ENCODE data around the gene ANXA4.

ANXA4 gene

GRCh38 chr2:69741575-69742321 is at the start of gene ANXA4:
Gene ANXA4, plus strand, starts transcription at chr2:69742134. Its CDS starts 39,432 bp downstream, at chr2:69781566.
- peak; percentile 61 for DNase-seq (ENCODE audit: low read depth)

- DNase-seq (ENCODE audit: low read depth) = no peak
Measured at GRCh38 chr2:69692424-69692823, 49.5 kb upstream of the ANXA4 start.

GRCh38 chr2:69693059-69693774 is 48.7 kb upstream of the ANXA4 start:
- DNase-seq (ENCODE audit: low read depth) = no peak

GRCh38 chr2:69693775-69694450 is 48.0 kb upstream of the ANXA4 start:
- DNase-seq (ENCODE audit: low read depth) = no peak

- DNase-seq (ENCODE audit: low read depth) = no peak
Measured at GRCh38 chr2:69694894-69695849, 46.8 kb upstream of the ANXA4 start.

- no peak for DNase-seq (ENCODE audit: low read depth)
Measured at GRCh38 chr2:69695850-69696216, 46.1 kb upstream of the ANXA4 start.

GRCh38 chr2:69700381-69700780 is 41.6 kb upstream of the ANXA4 start:
- no peak for DNase-seq (ENCODE audit: low read depth)

GRCh38 chr2:69701100-69701945 is 40.6 kb upstream of the ANXA4 start:
- DNase-seq (ENCODE audit: low read depth) = no peak

- DNase-seq (ENCODE audit: low read depth) = no peak
Measured at GRCh38 chr2:69703189-69703588, 38.7 kb upstream of the ANXA4 start.

GRCh38 chr2:69704446-69704845 is 37.5 kb upstream of the ANXA4 start:
- DNase-seq (ENCODE audit: low read depth) = no peak

- DNase-seq (ENCODE audit: low read depth) = no peak
Measured at GRCh38 chr2:69709290-69709689, 32.6 kb upstream of the ANXA4 start.

GRCh38 chr2:69711971-69712370 is 30.0 kb upstream of the ANXA4 start:
- DNase-seq (ENCODE audit: low read depth) = no peak

- no peak for DNase-seq (ENCODE audit: low read depth)
Measured at GRCh38 chr2:69714024-69714423, 27.9 kb upstream of the ANXA4 start.

- DNase-seq (ENCODE audit: low read depth) = peak; percentile 84
Measured at GRCh38 chr2:69714539-69715220, 27.3 kb upstream of the ANXA4 start.

- no peak for DNase-seq (ENCODE audit: low read depth)
Measured at GRCh38 chr2:69715964-69716363, 26.0 kb upstream of the ANXA4 start.

- no peak for DNase-seq (ENCODE audit: low read depth)
Measured at GRCh38 chr2:69716555-69717120, 25.3 kb upstream of the ANXA4 start.

GRCh38 chr2:69717186-69717585 is 24.7 kb upstream of the ANXA4 start:
- no peak for DNase-seq (ENCODE audit: low read depth)

- DNase-seq (ENCODE audit: low read depth) = no peak
Measured at GRCh38 chr2:69717861-69718273, 24.1 kb upstream of the ANXA4 start.

GRCh38 chr2:69718338-69718965 is 23.5 kb upstream of the ANXA4 start:
- DNase-seq (ENCODE audit: low read depth) = no peak

- DNase-seq (ENCODE audit: low read depth) = no peak
Measured at GRCh38 chr2:69720404-69720803, 21.5 kb upstream of the ANXA4 start.

Data from activated T-cell treated with anti-CD3 and anti-CD28 coated beads for 48 hours (primary cell).